ENCODE results near the gene EPHA6. TPM values are rescaled to one million over a fixed set of nuclear protein-coding genes. Genes with fewer than 3 reads are reported as not detected.
A peak's percentile ranks its signal among the peaks of the same experiment; 100 is the strongest.

Gene EPHA6
- total RNA-seq, 1 donor from 2014 or later, result 0.11 TPM

DNA sequence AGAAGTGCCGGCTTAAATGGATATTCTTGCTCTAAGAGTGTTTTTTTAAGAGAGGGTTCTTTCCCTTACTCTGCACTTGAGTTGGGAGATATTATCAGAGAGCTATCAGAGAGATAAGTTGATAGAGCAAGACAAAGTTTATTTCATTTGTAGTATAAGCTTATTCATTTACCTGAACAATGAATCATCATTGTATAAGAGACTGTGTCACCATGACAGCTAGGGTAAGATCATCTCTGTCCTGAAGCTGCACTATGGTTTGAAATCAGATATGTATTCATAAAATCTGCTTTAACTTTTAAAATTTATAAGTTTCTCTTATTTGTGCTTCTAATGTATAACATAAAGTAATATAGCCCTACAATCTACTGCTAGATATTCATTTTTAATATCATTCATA, 822.1 kb downstream of the EPHA6 start:
- H3K36me3 Mint-ChIP-seq, result no peaks in the 10 kb centered on the region
- Histone ChIP-seq H3K36me3 (no peaks in the 10 kb centered on the region), H3F3A (ENCODE audit: low read depth) (no peaks in the 10 kb centered on the region), H2AFZ (replicated peaks) (no peak overlapping the region), H3K27ac (no peak overlapping the region), H3K4me1 (no peaks in the 10 kb centered on the region), H3K79me2 (ENCODE audit: low read depth) (no peaks in the 10 kb centered on the region), H3K27me3 (no peaks in the 10 kb centered on the region), H3K4me3 (no peak overlapping the region), H3K9me3 (ENCODE audit: low read depth) (no peaks in the 10 kb centered on the region), H3K4me2 (no peak overlapping the region), H3K9ac (no peak overlapping the region), H4K20me1 (ENCODE audit: low read depth) (no peaks in the 10 kb centered on the region)
- no peak for DNase-seq (ENCODE audit: low spot score)
- no peaks in the 10 kb centered on the region for H3K4me1 Mint-ChIP-seq
- no peak overlapping the region for H3K4me3 Mint-ChIP-seq
- TF ChIP-seq EZH2 (IDR thresholded peaks at IDR 0.05), result no peak
- TF ChIP-seq, protein P1, sequence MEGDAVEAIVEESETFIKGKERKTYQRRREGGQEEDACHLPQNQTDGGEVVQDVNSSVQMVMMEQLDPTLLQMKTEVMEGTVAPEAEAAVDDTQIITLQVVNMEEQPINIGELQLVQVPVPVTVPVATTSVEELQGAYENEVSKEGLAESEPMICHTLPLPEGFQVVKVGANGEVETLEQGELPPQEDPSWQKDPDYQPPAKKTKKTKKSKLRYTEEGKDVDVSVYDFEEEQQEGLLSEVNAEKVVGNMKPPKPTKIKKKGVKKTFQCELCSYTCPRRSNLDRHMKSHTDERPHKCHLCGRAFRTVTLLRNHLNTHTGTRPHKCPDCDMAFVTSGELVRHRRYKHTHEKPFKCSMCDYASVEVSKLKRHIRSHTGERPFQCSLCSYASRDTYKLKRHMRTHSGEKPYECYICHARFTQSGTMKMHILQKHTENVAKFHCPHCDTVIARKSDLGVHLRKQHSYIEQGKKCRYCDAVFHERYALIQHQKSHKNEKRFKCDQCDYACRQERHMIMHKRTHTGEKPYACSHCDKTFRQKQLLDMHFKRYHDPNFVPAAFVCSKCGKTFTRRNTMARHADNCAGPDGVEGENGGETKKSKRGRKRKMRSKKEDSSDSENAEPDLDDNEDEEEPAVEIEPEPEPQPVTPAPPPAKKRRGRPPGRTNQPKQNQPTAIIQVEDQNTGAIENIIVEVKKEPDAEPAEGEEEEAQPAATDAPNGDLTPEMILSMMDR (IDR thresholded peaks at IDR 0.05), result no peak
- TF ChIP-seq EZH2phosphoT487 (IDR thresholded peaks at IDR 0.05), result no peak
- no peak overlapping the region for H3K27ac Mint-ChIP-seq
- no peaks in the 10 kb centered on the region for H3K27me3 Mint-ChIP-seq (ENCODE audit: insufficient read depth, low read depth)
- H3K9me3 Mint-ChIP-seq, result no peaks in the 10 kb centered on the region

DNA sequence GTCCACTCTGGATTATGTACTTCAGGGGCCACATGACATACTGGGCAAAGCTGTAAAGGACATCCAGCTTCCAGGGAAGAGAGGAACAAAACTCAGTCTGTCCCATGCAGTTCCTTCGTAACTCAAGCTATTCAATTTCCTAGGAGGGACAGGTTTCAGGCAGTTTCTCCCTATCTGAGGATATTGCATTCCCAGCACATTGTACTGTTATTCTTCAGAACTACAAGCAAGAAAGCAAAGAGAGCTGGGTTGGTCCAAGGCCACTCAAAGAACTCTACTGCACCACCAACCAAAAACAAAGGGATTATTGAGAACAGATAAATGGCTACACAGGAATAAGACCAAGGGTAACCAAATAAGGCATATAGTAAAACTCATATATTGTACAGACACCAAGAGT, 832.5 kb downstream of the EPHA6 start:
- Histone ChIP-seq H4K20me1 (ENCODE audit: low read depth) (no peaks in the 10 kb centered on the region), H3K27me3 (no peaks in the 10 kb centered on the region), H3F3A (ENCODE audit: low read depth) (no peaks in the 10 kb centered on the region), H3K4me1 (no peaks in the 10 kb centered on the region), H3K27ac (no peak overlapping the region), H3K9me3 (ENCODE audit: low read depth) (no peaks in the 10 kb centered on the region), H2AFZ (replicated peaks) (peak overlapping the region; percentile 3), H3K4me3 (no peak overlapping the region), H3K79me2 (ENCODE audit: low read depth) (no peaks in the 10 kb centered on the region), H3K9ac (no peak overlapping the region), H3K36me3 (no peaks in the 10 kb centered on the region), H3K4me2 (no peak overlapping the region)
- peaks cover 9% of the 10 kb centered on the region for H3K4me1 Mint-ChIP-seq
- H3K4me3 Mint-ChIP-seq, result no peak overlapping the region
- H3K9me3 Mint-ChIP-seq, result no peaks in the 10 kb centered on the region
- no peaks in the 10 kb centered on the region for H3K36me3 Mint-ChIP-seq
- no peaks in the 10 kb centered on the region for H3K27me3 Mint-ChIP-seq (ENCODE audit: insufficient read depth, low read depth)
- DNase-seq (ENCODE audit: low spot score), result no peak
- H3K27ac Mint-ChIP-seq, result no peak overlapping the region
- TF ChIP-seq EZH2 (IDR thresholded peaks at IDR 0.05) (no peak), EZH2phosphoT487 (IDR thresholded peaks at IDR 0.05) (no peak)
- TF ChIP-seq, protein P1 (IDR thresholded peaks at IDR 0.05), result no peak

DNA sequence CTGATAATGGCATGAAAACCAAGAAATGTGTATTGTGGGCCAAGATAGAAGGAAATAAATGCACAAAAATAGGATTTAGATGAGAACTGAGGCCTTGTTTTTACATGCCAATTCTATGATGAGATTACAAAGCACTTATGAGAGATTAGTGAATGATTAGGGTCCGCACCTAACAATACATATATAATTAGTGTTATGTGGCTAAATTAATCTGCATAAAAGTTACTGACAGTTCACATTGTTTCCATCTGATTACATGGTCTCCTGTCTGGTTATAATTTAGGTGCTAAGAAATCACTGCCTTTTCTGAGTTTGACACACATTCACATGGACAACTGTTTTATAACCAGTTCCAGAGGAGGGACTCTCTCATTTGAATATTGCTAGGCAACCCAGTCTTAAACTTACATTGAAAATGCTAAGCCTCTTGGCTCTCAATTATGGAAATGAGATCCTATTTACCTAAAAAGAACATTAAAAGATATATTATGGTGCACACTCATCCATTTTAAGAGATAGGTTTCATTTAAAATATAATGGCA, 833.1 kb downstream of the EPHA6 start:
- Histone ChIP-seq H3K9ac (no peak overlapping the region), H3K79me2 (ENCODE audit: low read depth) (no peaks in the 10 kb centered on the region), H3K27me3 (no peaks in the 10 kb centered on the region), H4K20me1 (ENCODE audit: low read depth) (no peaks in the 10 kb centered on the region), H3K36me3 (no peaks in the 10 kb centered on the region), H3K9me3 (ENCODE audit: low read depth) (no peaks in the 10 kb centered on the region), H3F3A (ENCODE audit: low read depth) (no peaks in the 10 kb centered on the region), H3K27ac (no peak overlapping the region), H2AFZ (replicated peaks) (peak overlapping the region; percentile 3), H3K4me3 (no peak overlapping the region), H3K4me1 (no peaks in the 10 kb centered on the region), H3K4me2 (no peak overlapping the region)
- no peak for DNase-seq (ENCODE audit: low spot score)
- peaks cover 9% of the 10 kb centered on the region for H3K4me1 Mint-ChIP-seq
- H3K36me3 Mint-ChIP-seq, result no peaks in the 10 kb centered on the region
- H3K27ac Mint-ChIP-seq, result no peak overlapping the region
- H3K9me3 Mint-ChIP-seq, result no peaks in the 10 kb centered on the region
- no peak overlapping the region for H3K4me3 Mint-ChIP-seq
- TF ChIP-seq EZH2 (IDR thresholded peaks at IDR 0.05) (no peak), EZH2phosphoT487 (IDR thresholded peaks at IDR 0.05) (no peak)
- TF ChIP-seq, protein P1 (IDR thresholded peaks at IDR 0.05), result no peak
- H3K27me3 Mint-ChIP-seq (ENCODE audit: insufficient read depth, low read depth), result no peaks in the 10 kb centered on the region

Data from neural progenitor cell (in vitro differentiated cells).